ENCODE results near the gene STK25.

GRCh38 chr2:241445426-241445825 lies 63.0 kb downstream of the STK25 start:
- TF ChIP-seq CTCF (conservative IDR thresholded peaks at IDR 0.05; ENCODE audit: low read length) (no peak), EZH2phosphoT487 (IDR thresholded peaks at IDR 0.05; ENCODE audit: borderline replicate concordance, low read depth, low read length) (no peak)
